Prostate gland (tissue), 2 donors: ENCODE data around the gene CD9.

Experiments
- CTCF ChIP-seq, 4 experiments: fragments of 200-600 bp in 2 of 4; fragments of 450-650 bp in 2 of 4; sonication (generic) in 2 of 4; IDR thresholded peaks; 1 replicate in 3 of 4; 2 replicates in 1 of 4; pipeline ENCODE4 v1.5.1; 2016 to 2019; ENCODE audit warnings: antibody characterized with exemption in 4 of 4, mild to moderate bottlenecking in 2 of 4, moderate library complexity in 2 of 4
- POLR2A ChIP-seq: fragments of 450-650 bp; IDR thresholded peaks from one replicate; pipeline ENCODE4 v1.6.1; 2016; ENCODE audit warnings: antibody characterized with exemption, mild to moderate bottlenecking

- TF ChIP-seq CTCF (IDR thresholded peaks at IDR 0.05) (no peak), POLR2A (no peak)
Measured at GRCh38 chr12:6249580-6249979, 49.4 kb downstream of the CD9 start.
